ENCODE results near the gene VAMP8.
A peak's percentile ranks its signal among the peaks of the same experiment; 100 is the strongest.
"Not testable (repeated sequence)": the region's sequence is repeated elsewhere in the genome, so short reads cannot be mapped to it uniquely, and the experiment has no call there.

VAMP8 gene

GRCh38 chr2:85617723-85618122, 40.3 kb downstream of the VAMP8 start:
- DNase-seq (ENCODE audit: extremely low spot score); CTCF ChIA-PET: not testable (repeated sequence)
- TF ChIP-seq, protein P1, sequence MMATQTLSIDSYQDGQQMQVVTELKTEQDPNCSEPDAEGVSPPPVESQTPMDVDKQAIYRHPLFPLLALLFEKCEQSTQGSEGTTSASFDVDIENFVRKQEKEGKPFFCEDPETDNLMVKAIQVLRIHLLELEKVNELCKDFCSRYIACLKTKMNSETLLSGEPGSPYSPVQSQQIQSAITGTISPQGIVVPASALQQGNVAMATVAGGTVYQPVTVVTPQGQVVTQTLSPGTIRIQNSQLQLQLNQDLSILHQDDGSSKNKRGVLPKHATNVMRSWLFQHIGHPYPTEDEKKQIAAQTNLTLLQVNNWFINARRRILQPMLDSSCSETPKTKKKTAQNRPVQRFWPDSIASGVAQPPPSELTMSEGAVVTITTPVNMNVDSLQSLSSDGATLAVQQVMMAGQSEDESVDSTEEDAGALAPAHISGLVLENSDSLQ (IDR thresholded peaks at IDR 0.05): peak; percentile 53
- TF ChIP-seq ZNF384 (IDR thresholded peaks at IDR 0.05): peak; percentile 56; the same call in 1 of the 2 replicates
- POLR2A ChIA-PET: interaction anchor here (1.0 kb wide), 1 partner anchor 79 kb away, joined by 3 read pairs; the partner anchor contains the start of gene MAT2A

DNA sequence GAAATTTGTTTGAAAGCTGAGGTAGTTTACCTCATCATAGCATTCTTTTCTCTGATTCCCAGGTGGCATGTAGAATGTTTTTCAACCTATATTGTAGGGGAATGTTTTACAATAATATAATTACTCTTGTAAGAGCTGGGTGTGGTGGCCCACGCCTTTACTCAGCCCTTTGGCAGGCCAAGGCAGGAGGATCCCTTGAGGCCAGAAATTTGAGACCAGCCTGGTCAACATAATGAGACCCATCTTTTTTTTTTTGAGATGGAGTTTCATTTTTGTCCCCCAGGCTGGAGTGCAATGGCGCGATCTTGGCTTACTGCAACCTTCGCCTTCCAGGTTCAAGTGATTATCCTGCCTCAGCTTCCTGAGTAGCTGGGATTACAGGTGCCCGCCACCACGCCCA, 42.2 kb downstream of the VAMP8 start:
- TF ChIP-seq CTBP1 (IDR thresholded peaks at IDR 0.05; ENCODE audit: borderline replicate concordance): no peak
- no peak for TF ChIP-seq SP1 (IDR thresholded peaks at IDR 0.05)
- no peak for TF ChIP-seq ARNT (IDR thresholded peaks at IDR 0.05)
- no peak for TF ChIP-seq ELF4 (IDR thresholded peaks at IDR 0.05)
- no peak for TF ChIP-seq L3MBTL2 (conservative IDR thresholded peaks at IDR 0.05)
- no peak for TF ChIP-seq HDGF (IDR thresholded peaks at IDR 0.05; ENCODE audit: borderline replicate concordance)
- no peak for TF ChIP-seq NFRKB (IDR thresholded peaks at IDR 0.05)
- TF ChIP-seq TARDBP (IDR thresholded peaks at IDR 0.05): no peak
- no peak for TF ChIP-seq BHLHE40 (IDR thresholded peaks at IDR 0.05; ENCODE audit: borderline replicate concordance)
- TF ChIP-seq, protein P1 (IDR thresholded peaks at IDR 0.05): no peak
- TF ChIP-seq SUZ12 (IDR thresholded peaks at IDR 0.05): no peak
- ChIA-PET POLR2A (interaction anchor here (1.3 kb wide), 1 partner anchor 17 kb away, joined by 3 read pairs; no protein-coding TSS in a partner anchor), CTCF (interaction anchor here (0.6 to 0.7 kb wide), 2 partner anchors 29 to 149 kb away, joined by 3 read pairs; no protein-coding TSS in a partner anchor)
- DNase-seq (ENCODE audit: extremely low spot score): no peak

GRCh38 chr2:85621338-85621737, 44.0 kb downstream of the VAMP8 start:
- POLR2A ChIA-PET: interaction anchor here (2.4 kb wide), 1 partner anchor 10 kb away, joined by 8 read pairs; the partner anchor contains the start of gene C2orf68
- CTCF ChIA-PET: interaction anchor here (0.6 to 2.3 kb wide), 2 partner anchors 16 to 18 kb away, joined by 3 to 10 read pairs; no protein-coding TSS in a partner anchor
- TF ChIP-seq HDGF (IDR thresholded peaks at IDR 0.05; ENCODE audit: borderline replicate concordance) (no peak), FOXM1 (IDR thresholded peaks at IDR 0.05; ENCODE audit: borderline replicate concordance) (no peak), SP1 (IDR thresholded peaks at IDR 0.05) (no peak), SUZ12 (IDR thresholded peaks at IDR 0.05) (no peak), L3MBTL2 (conservative IDR thresholded peaks at IDR 0.05) (no peak), TARDBP (IDR thresholded peaks at IDR 0.05) (no peak), ARNT (IDR thresholded peaks at IDR 0.05) (no peak), NFRKB (IDR thresholded peaks at IDR 0.05) (no peak), ELF4 (IDR thresholded peaks at IDR 0.05) (no peak), FOXK2 (IDR thresholded peaks at IDR 0.05) (no peak), ZNF384 (IDR thresholded peaks at IDR 0.05) (no peak), CTBP1 (IDR thresholded peaks at IDR 0.05; ENCODE audit: borderline replicate concordance) (no peak), FOXA1 (IDR thresholded peaks at IDR 0.05) (no peak), BHLHE40 (IDR thresholded peaks at IDR 0.05; ENCODE audit: borderline replicate concordance) (no peak), LEF1 (IDR thresholded peaks at IDR 0.05; ENCODE audit: borderline replicate concordance) (no peak)
- TF ChIP-seq, protein P1 (IDR thresholded peaks at IDR 0.05): no peak
- DNase-seq (ENCODE audit: extremely low spot score): no peak

DNA sequence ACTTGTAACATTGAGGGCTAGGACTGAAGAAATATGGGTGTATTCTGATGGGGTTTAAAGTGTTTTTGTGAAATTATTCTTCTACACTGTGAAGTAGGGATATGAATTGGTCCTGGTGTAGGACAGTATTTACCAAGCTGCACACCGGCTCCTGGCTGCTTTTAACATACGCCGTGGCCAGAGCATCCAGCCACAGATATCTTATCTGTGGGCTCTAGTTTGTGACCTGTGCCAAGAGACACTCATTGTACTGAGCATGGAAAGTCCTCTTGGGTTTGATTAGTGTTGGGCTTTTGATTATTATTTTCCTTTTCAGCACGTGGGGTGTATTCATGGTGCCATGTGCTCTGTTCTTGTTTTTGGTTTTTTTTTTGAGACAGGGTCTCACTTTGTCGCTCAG, 46.6 kb downstream of the VAMP8 start:
- POLR2A ChIA-PET: interaction anchor here (1.0 kb wide), 1 partner anchor 12 kb away, joined by 3 read pairs; the partner anchor contains the start of gene C2orf68
- CTCF ChIA-PET: no interaction called here
- DNase-seq (ENCODE audit: extremely low spot score): no peak
- TF ChIP-seq FOXK2 (IDR thresholded peaks at IDR 0.05) (no peak), ARNT (IDR thresholded peaks at IDR 0.05) (no peak), NFRKB (IDR thresholded peaks at IDR 0.05) (no peak), ZNF384 (IDR thresholded peaks at IDR 0.05) (no peak), BHLHE40 (IDR thresholded peaks at IDR 0.05; ENCODE audit: borderline replicate concordance) (no peak), TARDBP (IDR thresholded peaks at IDR 0.05) (no peak), SP1 (IDR thresholded peaks at IDR 0.05) (no peak), L3MBTL2 (conservative IDR thresholded peaks at IDR 0.05) (no peak), ELF4 (IDR thresholded peaks at IDR 0.05) (no peak), FOXM1 (IDR thresholded peaks at IDR 0.05; ENCODE audit: borderline replicate concordance) (no peak), LEF1 (IDR thresholded peaks at IDR 0.05; ENCODE audit: borderline replicate concordance) (no peak)
- TF ChIP-seq, protein P1 (IDR thresholded peaks at IDR 0.05): no peak

DNA sequence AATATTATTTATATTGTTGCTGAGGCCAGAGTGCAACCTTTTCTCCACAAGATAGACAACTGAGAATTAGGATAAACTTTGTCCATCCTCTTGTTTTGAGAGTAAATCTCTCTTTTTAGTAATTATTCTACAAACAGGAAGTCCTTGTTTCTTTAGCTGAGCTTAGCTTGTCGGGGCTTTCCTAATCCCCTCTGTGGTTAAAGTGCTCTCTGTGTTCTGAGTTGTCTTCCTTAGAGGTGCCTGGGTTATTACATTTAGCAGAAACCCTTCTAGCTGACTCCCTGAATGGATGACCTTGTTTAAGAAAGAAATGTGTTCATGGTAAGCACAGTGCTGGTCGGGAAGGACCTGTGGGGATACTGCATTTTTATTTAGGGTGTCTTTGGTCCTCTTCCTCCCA, 51.3 kb downstream of the VAMP8 start:
- ChIA-PET CTCF (no interaction called here), POLR2A (interaction anchor here (1.2 kb wide), 1 partner anchor 13 kb away, joined by 6 read pairs; the partner anchor contains the start of gene USP39)
- TF ChIP-seq ZNF384 (IDR thresholded peaks at IDR 0.05): no peak
- TF ChIP-seq BHLHE40 (IDR thresholded peaks at IDR 0.05; ENCODE audit: borderline replicate concordance): no peak
- no peak for TF ChIP-seq NFRKB (IDR thresholded peaks at IDR 0.05)
- TF ChIP-seq, protein P1 (IDR thresholded peaks at IDR 0.05): no peak
- TF ChIP-seq LEF1 (IDR thresholded peaks at IDR 0.05; ENCODE audit: borderline replicate concordance): no peak
- TF ChIP-seq SUZ12 (IDR thresholded peaks at IDR 0.05): no peak
- no peak for TF ChIP-seq FOXK2 (IDR thresholded peaks at IDR 0.05)
- TF ChIP-seq ARNT (IDR thresholded peaks at IDR 0.05): no peak
- no peak for TF ChIP-seq CTBP1 (IDR thresholded peaks at IDR 0.05; ENCODE audit: borderline replicate concordance)
- no peak for TF ChIP-seq ELF4 (IDR thresholded peaks at IDR 0.05)
- TF ChIP-seq SP1 (IDR thresholded peaks at IDR 0.05): no peak
- TF ChIP-seq L3MBTL2 (conservative IDR thresholded peaks at IDR 0.05): no peak
- no peak for TF ChIP-seq HDGF (IDR thresholded peaks at IDR 0.05; ENCODE audit: borderline replicate concordance)
- no peak for TF ChIP-seq FOXA1 (IDR thresholded peaks at IDR 0.05)
- no peak for TF ChIP-seq TARDBP (IDR thresholded peaks at IDR 0.05)
- no peak for TF ChIP-seq FOXM1 (IDR thresholded peaks at IDR 0.05; ENCODE audit: borderline replicate concordance)
- no peak for DNase-seq (ENCODE audit: extremely low spot score)
